AG10803 (cell line): Measurements from ENCODE around the gene TDRD1.

Source experiments
- DNase-seq: peaks from one replicate; pipeline ENCODE4 v3.0.0; 2010; ENCODE audit warnings: low read depth
- H3K4me3 ChIP-seq: 2 replicates; pipeline ENCODE4 v1.5.1; 2011; ENCODE audit warnings: mild to moderate bottlenecking, low read length, control low read depth
- CTCF ChIP-seq: conservative IDR thresholded peaks from 2 replicates; pipeline ENCODE4 v1.5.1; 2011; ENCODE audit warnings: mild to moderate bottlenecking, low read length, control low read depth, inconsistent platforms

TDRD1 gene

DNA sequence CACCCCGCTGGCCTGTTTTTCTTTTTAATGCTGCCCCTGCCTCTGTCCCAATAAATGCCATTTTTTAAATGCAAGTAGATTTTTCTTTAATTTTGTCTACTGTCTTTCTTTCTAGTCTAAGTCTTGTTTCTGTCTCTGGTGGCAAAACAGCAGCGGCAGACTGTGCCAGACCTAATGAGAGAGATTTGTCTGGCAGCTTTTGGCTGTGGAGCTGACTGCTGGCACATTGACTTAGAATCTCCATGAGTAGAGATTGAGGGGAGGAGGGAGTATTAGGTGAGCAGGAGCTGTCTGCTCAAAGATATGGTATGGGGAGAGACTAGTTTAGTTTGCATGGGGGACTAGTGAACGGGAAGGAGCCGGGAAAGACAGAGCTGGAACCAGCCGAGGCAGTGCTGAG is 72.9 kb downstream of the TDRD1 start:
- no peak overlapping the region for H3K4me3 ChIP-seq
- no peak for TF ChIP-seq CTCF
- DNase-seq: no peak

DNA sequence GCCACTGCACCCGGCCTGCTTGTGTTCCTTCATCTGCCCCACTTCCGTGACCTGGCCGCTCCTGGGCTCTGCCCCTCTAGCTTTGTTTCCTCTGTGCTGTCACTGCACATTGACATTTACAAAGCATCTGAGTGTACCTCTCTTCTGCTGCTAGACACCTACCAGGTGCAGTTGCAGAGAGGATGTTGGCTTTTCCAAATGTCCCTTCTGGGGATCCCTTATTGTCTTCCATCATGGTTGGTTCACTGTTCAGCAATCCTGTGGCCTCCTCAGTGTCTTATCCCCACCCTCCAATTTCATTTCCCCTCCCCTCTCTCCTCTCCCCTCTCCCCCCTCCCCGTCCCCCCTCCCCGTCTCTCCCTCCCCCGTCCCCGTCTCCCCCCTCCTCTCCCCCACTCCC is 73.7 kb downstream of the TDRD1 start:
- DNase-seq: no peak
- no peak overlapping the region for H3K4me3 ChIP-seq
- TF ChIP-seq CTCF: no peak

GRCh38 chr10:114255227-114255626 is 76.1 kb downstream of the TDRD1 start:
- TF ChIP-seq CTCF: no peak

DNA sequence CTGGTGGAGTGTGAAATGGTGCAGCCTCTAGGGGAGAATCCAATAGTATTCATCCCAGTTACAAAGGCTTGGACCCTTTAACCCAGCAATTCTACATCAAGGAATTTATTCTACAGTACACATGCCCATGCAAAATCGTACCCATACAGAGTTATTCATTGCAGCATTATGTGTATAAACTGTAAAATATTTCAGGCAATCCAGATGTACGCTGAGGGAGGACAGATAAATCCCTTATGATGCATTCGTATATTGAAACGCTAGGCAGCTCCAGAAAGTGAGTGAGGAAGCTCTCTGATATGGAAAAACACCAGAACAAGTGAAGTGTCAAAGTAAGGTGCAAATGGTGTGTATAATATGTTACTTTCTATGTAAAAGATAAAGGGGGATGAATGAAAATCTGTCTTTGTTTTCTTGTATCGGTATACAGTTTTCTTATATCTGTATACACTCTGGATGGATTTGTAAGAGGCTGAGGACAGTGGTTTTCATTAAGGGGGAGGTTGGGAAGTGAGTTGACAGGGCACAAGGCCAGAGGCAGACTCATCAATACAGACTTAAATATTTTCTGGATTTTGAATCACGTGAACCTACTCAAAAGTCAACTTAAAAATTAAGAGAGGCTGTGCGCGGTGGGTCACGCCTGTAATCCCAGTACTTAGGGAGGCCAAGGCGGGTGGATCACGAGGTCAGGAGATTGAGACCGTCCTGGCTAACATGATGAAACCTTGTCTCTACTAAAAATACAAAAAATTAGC is 77.0 kb downstream of the TDRD1 start:
- no peak for DNase-seq

More at GRCh38 chr10:114255227-114255626, 76.1 kb downstream of the TDRD1 start:
- DNase-seq: no peak
- no peak overlapping the region for H3K4me3 ChIP-seq

GRCh38 chr10:114256822-114257221 is 77.7 kb downstream of the TDRD1 start:
- no peak overlapping the region for H3K4me3 ChIP-seq
- DNase-seq: peak; percentile 29
- TF ChIP-seq CTCF: no peak

More for the DNA sequence above, 77.0 kb downstream of the TDRD1 start:
- no peak overlapping the region for H3K4me3 ChIP-seq
- TF ChIP-seq CTCF: no peak

GRCh38 chr10:114257498-114257897 is 78.3 kb downstream of the TDRD1 start:
- peak; percentile 27 for DNase-seq
- no peak for TF ChIP-seq CTCF
- H3K4me3 ChIP-seq: no peak overlapping the region

DNA sequence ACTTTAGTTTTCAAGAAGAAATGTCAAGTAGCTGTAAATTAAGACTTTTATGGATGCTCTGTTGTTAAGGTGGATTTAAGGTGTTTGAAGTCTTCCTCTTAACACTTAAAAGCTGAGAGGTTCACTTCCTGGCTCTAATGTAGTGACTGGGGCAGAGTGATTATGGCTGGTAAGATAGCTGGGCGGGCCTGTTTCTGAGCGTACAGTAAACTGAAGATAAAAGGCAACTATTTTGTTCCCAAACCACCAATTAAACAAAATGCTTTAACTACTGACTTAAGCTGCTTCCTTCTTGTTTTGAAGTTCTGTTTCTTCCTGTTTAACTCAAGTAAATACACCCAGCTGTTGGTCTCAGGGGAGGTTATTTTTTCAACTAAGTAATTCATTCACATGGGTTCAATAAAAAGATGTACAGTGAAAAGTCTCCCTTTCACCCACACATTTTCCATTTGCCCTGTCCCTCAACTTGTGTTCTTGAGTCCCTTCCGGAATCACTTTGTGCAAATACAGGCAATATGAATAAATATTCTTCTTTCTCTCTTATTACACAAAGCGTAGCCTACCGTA is 79.2 kb downstream of the TDRD1 start:
- TF ChIP-seq CTCF: no peak
- DNase-seq: no peak
- no peak overlapping the region for H3K4me3 ChIP-seq
